Endodermal cell (in vitro differentiated cells): Measurements from ENCODE around the gene CAP2. TPM values are rescaled to one million over a fixed set of nuclear protein-coding genes. Genes with fewer than 3 reads are reported as not detected.
A peak's percentile ranks its signal among the peaks of the same experiment; 100 is the strongest.
"Not testable (repeated sequence)": the region's sequence is repeated elsewhere in the genome, so short reads cannot be mapped to it uniquely, and the experiment has no call there.

ENCODE experiments used
- DNase-seq: peaks from one replicate; pipeline ENCODE4 v3.0.0-alpha.2; 2017
- H3K27ac ChIP-seq: 2 replicates; pipeline ENCODE4 v1.5.1; 2013; ENCODE audit warnings: mild to moderate bottlenecking, low read depth, low read length, moderate library complexity
- H3K27me3 ChIP-seq: 2 replicates; pipeline ENCODE4 v1.6.1; 2013; ENCODE audit warnings: mild to moderate bottlenecking, low read length, moderate library complexity; ENCODE audit not compliant: insufficient read depth, control insufficient read depth, poor library complexity, severe bottlenecking
- H3K36me3 ChIP-seq: 2 replicates; pipeline ENCODE4 v1.7.0; 2013; ENCODE audit warnings: mild to moderate bottlenecking, low read length, moderate library complexity; ENCODE audit not compliant: control insufficient read depth, insufficient read depth
- H3K4me1 ChIP-seq: one replicate; pipeline ENCODE4 v1.7.0; 2013; ENCODE audit warnings: low read length; ENCODE audit not compliant: control insufficient read depth, insufficient read depth
- H3K4me3 ChIP-seq: 2 replicates; pipeline ENCODE4 v1.5.1; 2013; ENCODE audit warnings: mild to moderate bottlenecking, low read length, moderate library complexity
- H3K9ac ChIP-seq: 2 replicates; pipeline ENCODE4 v1.6.1; 2013; ENCODE audit warnings: mild to moderate bottlenecking, low read length, moderate library complexity; ENCODE audit not compliant: poor library complexity, severe bottlenecking; ENCODE audit errors: extremely low read depth
- H3K9me3 ChIP-seq: 2 replicates; pipeline ENCODE4 v1.6.1; 2013; ENCODE audit warnings: mild to moderate bottlenecking, low read length, moderate library complexity; ENCODE audit not compliant: control insufficient read depth
- H3K27ac Mint-ChIP-seq: 2 replicates; pipeline ENCODE4 v1.8.0; 2020; ENCODE audit warnings: mixed read lengths
- H3K27me3 Mint-ChIP-seq: 2 replicates; pipeline ENCODE4 v1.8.0; 2021; ENCODE audit warnings: mild to moderate bottlenecking, mixed read lengths; ENCODE audit not compliant: insufficient read depth
- H3K36me3 Mint-ChIP-seq: 2 replicates; pipeline ENCODE4 v1.8.0; 2020; ENCODE audit warnings: low read depth, mixed read lengths
- H3K4me1 Mint-ChIP-seq: 2 replicates; pipeline ENCODE4 v1.8.0; 2020; ENCODE audit warnings: mixed read lengths
- H3K4me3 Mint-ChIP-seq: 2 replicates; pipeline ENCODE4 v1.8.0; 2020; ENCODE audit warnings: mild to moderate bottlenecking, moderate library complexity, mixed read lengths
- H3K9me3 Mint-ChIP-seq: 2 replicates; pipeline ENCODE4 v1.8.0; 2020; ENCODE audit warnings: mild to moderate bottlenecking, mixed read lengths
- CTCF ChIP-seq: fragments of 200-600 bp; sonication (generic); conservative IDR thresholded peaks from 2 replicates; pipeline ENCODE4 v1.5.0; 2021; ENCODE audit warnings: antibody characterized with exemption, mild to moderate bottlenecking
- WGBS, 2 experiments: methylation state at CpG; one replicate each; pipeline versions ENCODE4 v1.1.5 to v1.1.7; 2013; ENCODE audit warnings: missing lambda C conversion rate in 2 of 2, mixed read lengths in 1 of 2; ENCODE audit not compliant: insufficient coverage in 1 of 2, insufficient read length in 1 of 2; 5-methylcytosine and 5-hydroxymethylcytosine counted together
- total RNA-seq, 2 donors: library from RNA; stranded (reverse); fragmentation: NEBNext Ultra II Directional in 1 of 2; extraction: Animal tissue kit (Norgen Biotek cat#: 25700) in 1 of 2; gene quantifications; 2 replicates in 1 of 2; 3 replicates in 1 of 2; pipeline ENCODE4 v1.2.1, GENCODE V29; 2021

Gene CAP2
- total RNA-seq, 2 donors from 2014 or later: 29.8 to 35.9 TPM

GRCh38 chr6:17580518-17581048, 187.2 kb downstream of the CAP2 start:
- H3K27ac Mint-ChIP-seq: no peak overlapping the region
- peak overlapping the region; percentile 50 for H3K4me3 Mint-ChIP-seq
- H3K36me3 ChIP-seq: no peaks in the 10 kb centered on the region
- H3K27me3 Mint-ChIP-seq: peaks cover 4% of the 10 kb centered on the region
- peaks cover 29% of the 10 kb centered on the region for H3K9me3 Mint-ChIP-seq
- no peak for TF ChIP-seq CTCF
- H3K9ac ChIP-seq: no peak overlapping the region
- H3K27me3 ChIP-seq: no peaks in the 10 kb centered on the region
- peaks cover 23% of the 10 kb centered on the region for H3K9me3 ChIP-seq
- H3K4me1 ChIP-seq: no peaks in the 10 kb centered on the region
- H3K36me3 Mint-ChIP-seq: peaks cover 2% of the 10 kb centered on the region
- H3K27ac ChIP-seq: no peak overlapping the region
- no peak overlapping the region for H3K4me3 ChIP-seq
- no peaks in the 10 kb centered on the region for H3K4me1 Mint-ChIP-seq
- peak; percentile 51 for DNase-seq
- WGBS, 2 experiments: 75 to 77% methylated on average over 10 to 53 of the region's 53 CpGs

GRCh38 chr6:17581282-17581681, 187.9 kb downstream of the CAP2 start:
- not testable (repeated sequence) for H3K27me3 ChIP-seq

GRCh38 chr6:17583811-17584210, 190.4 kb downstream of the CAP2 start:
- Histone ChIP-seq H3K27ac (no peak overlapping the region), H3K36me3 (no peaks in the 10 kb centered on the region), H3K9ac (no peak overlapping the region), H3K9me3 (peaks cover 4% of the 10 kb centered on the region), H3K4me3 (no peak overlapping the region), H3K4me1 (no peaks in the 10 kb centered on the region), H3K27me3 (no peaks in the 10 kb centered on the region)
- peaks cover 4% of the 10 kb centered on the region for H3K4me1 Mint-ChIP-seq
- WGBS, 2 experiments: 67 to 77% methylated on average over 3 to 5 of the region's 5 CpGs
- DNase-seq: no peak
- no peak for TF ChIP-seq CTCF
- H3K36me3 Mint-ChIP-seq: no peaks in the 10 kb centered on the region
- no peak overlapping the region for H3K4me3 Mint-ChIP-seq
- H3K27ac Mint-ChIP-seq: no peak overlapping the region
- H3K27me3 Mint-ChIP-seq: peaks cover 4% of the 10 kb centered on the region
- H3K9me3 Mint-ChIP-seq: peaks cover 8% of the 10 kb centered on the region

More at GRCh38 chr6:17581282-17581681, 187.9 kb downstream of the CAP2 start:
- H3K9me3 ChIP-seq: peaks cover 19% of the 10 kb centered on the region
- H3K27ac Mint-ChIP-seq, H3K27me3 Mint-ChIP-seq, H3K9ac ChIP-seq, DNase-seq, H3K4me1 ChIP-seq, H3K36me3 Mint-ChIP-seq, H3K4me3 ChIP-seq, H3K4me1 Mint-ChIP-seq, H3K27ac ChIP-seq, H3K36me3 ChIP-seq: not testable (repeated sequence)
- H3K4me3 Mint-ChIP-seq: peak overlapping the region; percentile 50
- 93 to 95% methylated on average over 5 to 7 of the region's 7 CpGs for WGBS, 2 experiments
- peaks cover 25% of the 10 kb centered on the region for H3K9me3 Mint-ChIP-seq
